ENCODE measurements around the gene KCTD17. TPM values are rescaled to one million over a fixed set of nuclear protein-coding genes. Genes with fewer than 3 reads are reported as not detected.

KCTD17 gene
- total and polyA plus RNA-seq, 4 donors: 22.5 to 84.2 (median 59.1) TPM

- no peak for DNase-seq (ENCODE audit: low read depth in 4 of 6, low spot score in 6 of 6)
- no peaks in the 10 kb centered on the region for H3K9me3 ChIP-seq (ENCODE audit: control insufficient read depth, insufficient read depth, low read length)
- no peaks in the 10 kb centered on the region for H3K36me3 ChIP-seq (ENCODE audit: control insufficient read depth, insufficient read depth, low read length)
- 89% methylated on average over 10 of the region's 16 CpGs for WGBS (ENCODE audit: insufficient coverage)
- H3K27me3 ChIP-seq (ENCODE audit: control insufficient read depth, insufficient read depth, low read length): peaks cover 29% of the 10 kb centered on the region
- no peak overlapping the region for H3K4me3 ChIP-seq (ENCODE audit: low read depth, low read length)
- H3K4me1 ChIP-seq (ENCODE audit: control insufficient read depth, insufficient read depth, low read length): no peaks in the 10 kb centered on the region
- H3K27ac ChIP-seq (ENCODE audit: low read depth, low read length): no peak overlapping the region
Measured at GRCh38 chr22:37074537-37074936, 23.0 kb downstream of the KCTD17 start.

DNA sequence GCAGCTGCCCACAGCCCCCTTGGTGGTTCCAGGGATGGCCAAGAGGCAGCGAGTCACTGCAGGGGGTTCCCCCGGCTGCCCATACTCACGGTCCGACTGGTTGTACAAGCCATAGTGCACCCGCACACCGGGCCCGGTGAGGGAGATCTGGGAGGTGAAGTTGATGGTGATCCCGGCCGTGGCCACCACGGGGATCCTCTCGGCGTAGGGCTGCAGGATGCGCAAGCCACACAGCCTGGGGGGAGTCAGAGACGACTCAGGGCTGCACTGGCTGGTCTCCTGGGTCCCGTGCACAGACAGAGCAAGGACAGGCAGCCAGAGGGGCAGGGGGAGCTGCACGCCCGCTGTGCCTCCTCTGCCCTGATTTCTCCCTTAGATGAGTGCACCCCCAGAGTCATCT is 23.5 kb downstream of the KCTD17 start:
- Histone ChIP-seq H3K4me3 (ENCODE audit: low read depth, low read length) (no peak overlapping the region), H3K27ac (ENCODE audit: low read depth, low read length) (no peak overlapping the region), H3K36me3 (ENCODE audit: control insufficient read depth, insufficient read depth, low read length) (no peaks in the 10 kb centered on the region), H3K4me1 (ENCODE audit: control insufficient read depth, insufficient read depth, low read length) (no peaks in the 10 kb centered on the region), H3K27me3 (ENCODE audit: control insufficient read depth, insufficient read depth, low read length) (peaks cover 24% of the 10 kb centered on the region), H3K9me3 (ENCODE audit: control insufficient read depth, insufficient read depth, low read length) (no peaks in the 10 kb centered on the region)
- no peak for DNase-seq (ENCODE audit: low read depth in 4 of 6, low spot score in 6 of 6)
- 62% methylated on average over 17 of the region's 17 CpGs for WGBS (ENCODE audit: insufficient coverage)

- no peaks in the 10 kb centered on the region for H3K9me3 ChIP-seq (ENCODE audit: control insufficient read depth, insufficient read depth, low read length)
- H3K36me3 ChIP-seq (ENCODE audit: control insufficient read depth, insufficient read depth, low read length): no peaks in the 10 kb centered on the region
- WGBS (ENCODE audit: insufficient coverage): 86% methylated on average over 8 of the region's 9 CpGs
- no peaks in the 10 kb centered on the region for H3K4me1 ChIP-seq (ENCODE audit: control insufficient read depth, insufficient read depth, low read length)
- no peak for DNase-seq (ENCODE audit: low read depth in 4 of 6, low spot score in 6 of 6)
- no peak overlapping the region for H3K4me3 ChIP-seq (ENCODE audit: low read depth, low read length)
- H3K27ac ChIP-seq (ENCODE audit: low read depth, low read length): no peak overlapping the region
- peaks cover 17% of the 10 kb centered on the region for H3K27me3 ChIP-seq (ENCODE audit: control insufficient read depth, insufficient read depth, low read length)
Measured at GRCh38 chr22:37075822-37076433, 24.4 kb downstream of the KCTD17 start.

- DNase-seq (ENCODE audit: low read depth in 4 of 6, low spot score in 6 of 6): peak in 2 of 6 donors; percentile 24 to 55
- WGBS (ENCODE audit: insufficient coverage): 35% methylated on average over 14 of the region's 15 CpGs
- Histone ChIP-seq H3K27me3 (ENCODE audit: control insufficient read depth, insufficient read depth, low read length) (peaks cover 17% of the 10 kb centered on the region), H3K9me3 (ENCODE audit: control insufficient read depth, insufficient read depth, low read length) (no peaks in the 10 kb centered on the region), H3K27ac (ENCODE audit: low read depth, low read length) (no peak overlapping the region), H3K36me3 (ENCODE audit: control insufficient read depth, insufficient read depth, low read length) (no peaks in the 10 kb centered on the region), H3K4me3 (ENCODE audit: low read depth, low read length) (no peak overlapping the region), H3K4me1 (ENCODE audit: control insufficient read depth, insufficient read depth, low read length) (no peaks in the 10 kb centered on the region)
Measured at GRCh38 chr22:37077802-37078448, 26.4 kb downstream of the KCTD17 start.

GRCh38 chr22:37079158-37079557 is 27.6 kb downstream of the KCTD17 start:
- Histone ChIP-seq H3K36me3 (ENCODE audit: control insufficient read depth, insufficient read depth, low read length) (no peaks in the 10 kb centered on the region), H3K4me1 (ENCODE audit: control insufficient read depth, insufficient read depth, low read length) (no peaks in the 10 kb centered on the region), H3K9me3 (ENCODE audit: control insufficient read depth, insufficient read depth, low read length) (no peaks in the 10 kb centered on the region), H3K4me3 (ENCODE audit: low read depth, low read length) (no peak overlapping the region), H3K27ac (ENCODE audit: low read depth, low read length) (no peak overlapping the region), H3K27me3 (ENCODE audit: control insufficient read depth, insufficient read depth, low read length) (peaks cover 17% of the 10 kb centered on the region)
- 51% methylated on average over 2 of the region's 5 CpGs for WGBS (ENCODE audit: insufficient coverage)
- DNase-seq (ENCODE audit: low read depth in 4 of 6, low spot score in 6 of 6): no peak

GRCh38 chr22:37079668-37080171 is 28.2 kb downstream of the KCTD17 start:
- Histone ChIP-seq H3K27ac (ENCODE audit: low read depth, low read length) (no peak overlapping the region), H3K27me3 (ENCODE audit: control insufficient read depth, insufficient read depth, low read length) (peaks cover 11% of the 10 kb centered on the region), H3K4me1 (ENCODE audit: control insufficient read depth, insufficient read depth, low read length) (no peaks in the 10 kb centered on the region), H3K36me3 (ENCODE audit: control insufficient read depth, insufficient read depth, low read length) (no peaks in the 10 kb centered on the region), H3K4me3 (ENCODE audit: low read depth, low read length) (no peak overlapping the region), H3K9me3 (ENCODE audit: control insufficient read depth, insufficient read depth, low read length) (no peaks in the 10 kb centered on the region)
- 77% methylated on average over 14 of the region's 15 CpGs for WGBS (ENCODE audit: insufficient coverage)
- DNase-seq (ENCODE audit: low read depth in 4 of 6, low spot score in 6 of 6): no peak

DNA sequence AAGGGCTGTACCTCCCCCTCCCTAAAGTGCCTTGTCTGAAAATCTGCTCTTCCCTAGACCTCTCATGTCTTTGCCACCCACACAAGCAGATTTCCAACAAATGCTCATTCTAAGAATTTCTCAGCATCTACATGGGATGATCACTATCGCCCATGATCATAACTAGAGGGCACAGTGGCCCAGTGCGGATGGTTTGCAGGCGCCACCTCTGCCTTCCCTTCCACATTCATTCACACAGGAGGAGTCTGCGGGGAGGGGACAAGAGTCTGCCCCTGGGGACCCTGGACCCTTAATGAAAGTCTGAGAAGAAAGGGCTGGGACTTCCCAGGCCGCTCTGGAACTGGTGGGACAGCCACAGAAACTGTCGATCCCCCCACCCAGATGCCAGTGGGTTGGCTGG is 28.9 kb downstream of the KCTD17 start:
- H3K4me3 ChIP-seq (ENCODE audit: low read depth, low read length): no peak overlapping the region
- H3K27ac ChIP-seq (ENCODE audit: low read depth, low read length): no peak overlapping the region
- no peak for DNase-seq (ENCODE audit: low read depth in 4 of 6, low spot score in 6 of 6)
- WGBS (ENCODE audit: insufficient coverage): 73% methylated on average over 6 of the region's 6 CpGs
- no peaks in the 10 kb centered on the region for H3K4me1 ChIP-seq (ENCODE audit: control insufficient read depth, insufficient read depth, low read length)
- no peaks in the 10 kb centered on the region for H3K36me3 ChIP-seq (ENCODE audit: control insufficient read depth, insufficient read depth, low read length)
- peaks cover 8% of the 10 kb centered on the region for H3K27me3 ChIP-seq (ENCODE audit: control insufficient read depth, insufficient read depth, low read length)
- H3K9me3 ChIP-seq (ENCODE audit: control insufficient read depth, insufficient read depth, low read length): no peaks in the 10 kb centered on the region

GRCh38 chr22:37080838-37081237 is 29.3 kb downstream of the KCTD17 start:
- no peak for DNase-seq (ENCODE audit: low read depth in 4 of 6, low spot score in 6 of 6)
- WGBS (ENCODE audit: insufficient coverage): 89% methylated on average over 12 of the region's 12 CpGs

DNA sequence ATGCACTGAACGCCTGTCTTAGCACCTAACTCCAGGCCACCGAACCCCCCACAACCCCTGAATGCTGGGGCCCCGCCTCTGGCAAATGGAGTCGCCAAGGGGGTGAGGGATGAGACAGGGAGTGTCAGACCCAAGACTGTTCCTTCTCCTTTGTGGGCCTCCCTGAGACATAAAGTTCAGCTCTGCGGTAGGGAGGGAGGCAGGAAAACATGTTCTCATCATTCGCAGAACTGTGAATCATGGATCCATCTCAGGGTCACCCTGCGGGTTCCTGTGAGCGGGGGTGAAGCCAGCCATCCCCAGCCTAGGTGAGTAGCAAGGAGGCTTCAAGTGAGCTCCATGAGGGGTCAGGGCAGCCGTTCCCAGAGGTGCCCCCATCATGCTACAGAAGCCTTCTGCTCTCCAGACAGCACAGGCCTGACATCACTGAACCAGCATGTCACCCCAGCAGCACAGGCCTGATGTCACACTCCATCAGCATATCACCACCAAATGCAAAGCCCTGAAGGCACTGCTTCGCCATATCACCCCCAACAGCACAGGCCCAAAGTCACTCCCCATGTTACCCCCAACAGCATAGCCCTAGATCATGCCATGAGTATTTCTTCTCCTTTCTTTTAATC is 30.8 kb downstream of the KCTD17 start:
- WGBS (ENCODE audit: insufficient coverage): 79% methylated on average over 4 of the region's 10 CpGs
- Histone ChIP-seq H3K27me3 (ENCODE audit: control insufficient read depth, insufficient read depth, low read length) (peaks cover under 1% of the 10 kb centered on the region), H3K4me3 (ENCODE audit: low read depth, low read length) (no peak overlapping the region), H3K36me3 (ENCODE audit: control insufficient read depth, insufficient read depth, low read length) (no peaks in the 10 kb centered on the region), H3K4me1 (ENCODE audit: control insufficient read depth, insufficient read depth, low read length) (no peaks in the 10 kb centered on the region), H3K27ac (ENCODE audit: low read depth, low read length) (no peak overlapping the region), H3K9me3 (ENCODE audit: control insufficient read depth, insufficient read depth, low read length) (no peaks in the 10 kb centered on the region)
- DNase-seq (ENCODE audit: low read depth in 4 of 6, low spot score in 6 of 6): no peak

More at GRCh38 chr22:37080838-37081237, 29.3 kb downstream of the KCTD17 start:
- Histone ChIP-seq H3K27me3 (ENCODE audit: control insufficient read depth, insufficient read depth, low read length) (peaks cover 8% of the 10 kb centered on the region), H3K4me1 (ENCODE audit: control insufficient read depth, insufficient read depth, low read length) (no peaks in the 10 kb centered on the region), H3K9me3 (ENCODE audit: control insufficient read depth, insufficient read depth, low read length) (no peaks in the 10 kb centered on the region), H3K36me3 (ENCODE audit: control insufficient read depth, insufficient read depth, low read length) (no peaks in the 10 kb centered on the region), H3K27ac (ENCODE audit: low read depth, low read length) (no peak overlapping the region), H3K4me3 (ENCODE audit: low read depth, low read length) (no peak overlapping the region)

All from spinal cord (tissue), 10 donors.